GM21825 (cell line): ENCODE measurements around the gene EEFSEC.

Source experiments
- ATAC-seq: cut with Tn5 transposase; IDR thresholded peaks from one replicate; pipeline ENCODE4 v1.9.1; 2021; ENCODE audit warnings: mild to moderate bottlenecking, moderate library complexity; ENCODE audit not compliant: unreplicated experiment

EEFSEC gene

DNA sequence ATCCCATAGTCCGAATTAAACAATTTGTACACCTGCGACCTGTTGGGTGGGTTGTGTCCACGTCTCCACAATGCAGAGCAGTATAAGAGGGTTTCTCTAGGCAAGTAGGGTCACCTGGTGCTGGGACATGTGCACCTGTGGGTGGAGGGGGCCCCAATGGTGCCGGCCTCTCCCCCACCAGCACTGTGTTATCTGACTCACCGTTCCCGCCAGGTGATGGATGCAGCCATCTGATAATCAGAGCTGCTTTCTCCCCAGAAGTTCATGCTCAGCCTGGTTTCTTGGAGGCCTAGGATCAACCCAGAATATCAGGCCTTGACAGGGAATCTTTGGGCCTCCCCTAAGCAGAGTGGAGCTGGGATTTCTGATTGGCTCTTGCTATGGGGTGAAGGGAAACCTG is 227.4 kb downstream of the EEFSEC start:
- ATAC-seq = no peak

DNA sequence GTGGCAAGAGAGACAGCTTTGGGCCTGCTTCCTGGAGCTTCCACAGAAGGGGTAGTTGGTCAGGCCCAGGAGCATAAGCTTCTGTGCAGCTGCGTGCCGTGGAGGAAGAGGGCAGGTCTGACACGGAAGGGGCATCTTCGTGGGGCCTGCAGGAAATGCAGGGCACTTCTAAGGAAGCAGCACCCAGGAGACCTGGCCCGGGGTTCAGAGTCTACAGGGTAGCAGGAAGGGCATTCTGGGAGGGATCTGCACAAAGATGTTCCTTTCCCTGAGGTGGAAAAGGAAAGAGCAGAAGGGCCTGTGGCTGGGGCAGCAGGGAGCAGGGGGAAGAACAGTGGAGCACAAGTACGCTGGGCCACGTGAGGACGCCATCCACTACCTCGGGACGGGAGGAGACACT is 228.3 kb downstream of the EEFSEC start:
- ATAC-seq = no peak

DNA sequence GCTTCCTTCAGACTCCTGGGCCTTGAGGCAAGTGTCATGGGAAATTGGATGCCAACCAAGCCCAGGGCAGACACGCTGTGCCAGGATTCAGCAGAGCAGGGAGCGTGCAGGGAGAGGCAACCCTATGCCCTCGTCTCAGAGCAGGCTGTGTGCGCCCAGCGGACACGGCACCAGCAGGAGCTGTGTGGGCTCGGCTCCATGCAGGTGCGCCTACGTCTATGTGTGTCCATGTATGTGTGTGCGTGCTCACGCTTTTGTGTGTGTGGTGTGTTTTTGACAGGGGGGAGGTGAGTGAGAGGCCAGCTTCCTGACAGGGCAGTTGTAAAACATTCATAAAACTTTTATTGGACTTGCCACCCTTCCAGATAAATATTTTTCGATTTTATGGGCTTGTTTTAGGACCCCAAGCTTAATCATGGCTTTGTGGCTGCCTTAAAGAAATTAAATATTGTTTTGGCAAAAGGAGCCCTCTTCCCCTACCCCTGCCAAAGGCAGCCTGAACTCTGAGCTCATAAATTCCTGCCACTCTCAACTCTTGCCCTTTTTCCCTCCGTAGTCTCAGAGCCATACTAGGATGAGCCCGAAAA is 229.0 kb downstream of the EEFSEC start:
- ATAC-seq = no peak

DNA sequence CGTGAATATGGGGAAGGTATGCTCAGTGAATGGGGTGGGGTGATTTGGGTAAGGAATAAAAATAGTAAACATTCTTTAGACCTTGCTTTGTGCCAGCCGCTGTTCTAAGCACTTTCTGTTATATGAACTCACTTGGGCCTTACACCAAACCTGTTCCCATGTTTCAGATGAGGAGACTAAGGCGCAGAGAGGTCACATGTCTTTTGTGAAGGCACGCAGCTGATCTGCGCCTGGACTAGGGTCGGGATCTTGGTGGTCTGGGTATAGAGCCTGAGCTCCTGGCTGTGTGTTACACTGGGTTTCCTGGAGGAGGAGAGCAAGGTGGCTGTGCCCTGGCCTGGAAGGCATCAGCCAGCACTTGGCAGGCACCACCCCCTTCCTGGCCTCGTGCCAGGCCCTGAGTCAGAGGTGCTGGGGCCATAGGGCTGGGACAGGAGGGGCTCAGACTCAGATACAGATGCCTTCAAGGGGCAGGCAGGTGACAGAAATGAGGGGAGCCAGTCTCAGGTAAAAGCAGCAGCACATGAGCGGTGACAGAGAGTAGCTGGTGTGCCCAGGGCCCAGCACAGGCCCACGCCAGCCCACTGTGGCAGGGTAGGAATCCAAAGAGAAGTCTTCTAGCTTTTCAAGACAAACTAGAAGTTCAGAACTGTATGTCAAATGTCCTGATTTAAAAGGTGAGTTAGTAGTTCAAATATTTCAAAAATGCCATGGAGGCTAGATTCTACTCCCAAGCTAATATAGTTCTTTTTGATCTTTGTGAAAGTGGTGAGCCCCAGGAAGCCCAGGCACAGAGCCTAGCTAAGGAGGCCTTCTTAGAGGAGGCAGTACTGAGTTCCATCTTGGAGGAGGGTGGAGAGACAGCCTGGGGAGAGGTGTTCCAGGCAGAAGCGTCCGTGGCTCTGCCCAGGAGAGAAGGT is 230.3 kb downstream of the EEFSEC start:
- no peak for ATAC-seq

DNA sequence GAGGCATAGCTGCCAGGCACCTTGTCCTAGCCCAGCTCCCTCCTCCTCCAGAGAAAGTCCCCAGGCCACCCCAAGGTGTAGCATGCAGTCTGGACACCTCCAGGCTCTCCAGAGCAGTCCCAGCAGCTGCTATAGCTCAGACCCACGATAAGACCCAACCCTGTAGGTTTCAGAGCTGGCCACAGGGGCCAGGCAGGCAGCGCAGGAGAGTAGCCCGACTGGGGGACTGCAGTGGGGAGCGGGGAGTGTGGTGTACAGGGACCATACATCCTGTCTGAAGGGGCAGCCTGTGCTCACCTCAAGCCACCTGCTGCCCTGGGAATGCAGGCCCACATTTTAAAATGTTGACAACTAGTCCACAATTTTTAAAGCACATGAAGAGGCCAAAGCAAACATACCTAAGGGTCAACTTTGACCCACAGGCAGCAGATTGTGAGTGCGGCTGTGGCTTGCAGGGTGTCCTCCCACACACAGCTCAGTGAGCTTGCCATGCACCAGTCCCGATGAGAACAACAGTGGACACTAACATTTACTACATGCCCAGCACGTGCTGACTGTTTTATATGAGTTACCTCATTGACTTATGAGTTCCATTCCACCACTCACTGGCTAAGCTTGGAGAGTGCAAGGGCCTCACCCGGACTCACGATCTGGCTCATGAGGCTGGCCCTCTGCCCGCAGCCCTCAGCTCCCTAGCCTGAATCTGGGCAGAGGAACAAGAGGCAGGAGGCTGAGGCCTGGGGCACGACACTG is 232.0 kb downstream of the EEFSEC start:
- ATAC-seq = no peak

DNA sequence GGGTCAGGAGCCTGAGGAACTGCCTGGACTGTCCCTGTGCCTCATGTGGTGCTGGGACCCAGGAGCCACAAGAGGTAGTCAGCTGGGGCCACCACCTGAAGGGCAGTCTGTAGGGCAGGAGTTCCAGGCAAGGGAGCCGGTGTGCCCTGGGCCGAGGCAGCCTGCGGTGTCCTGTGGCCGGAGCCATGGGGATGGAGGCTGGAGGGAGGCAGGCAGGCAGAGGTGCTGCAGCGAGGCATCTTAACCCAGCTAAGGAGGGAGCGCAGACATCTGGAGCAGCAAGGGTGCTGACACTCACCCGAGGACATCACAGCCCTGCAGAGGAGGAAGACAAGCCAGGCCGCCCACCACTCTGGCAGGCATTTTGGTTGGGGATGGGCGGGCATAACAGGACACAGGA is 235.7 kb downstream of the EEFSEC start:
- ATAC-seq = no peak

DNA sequence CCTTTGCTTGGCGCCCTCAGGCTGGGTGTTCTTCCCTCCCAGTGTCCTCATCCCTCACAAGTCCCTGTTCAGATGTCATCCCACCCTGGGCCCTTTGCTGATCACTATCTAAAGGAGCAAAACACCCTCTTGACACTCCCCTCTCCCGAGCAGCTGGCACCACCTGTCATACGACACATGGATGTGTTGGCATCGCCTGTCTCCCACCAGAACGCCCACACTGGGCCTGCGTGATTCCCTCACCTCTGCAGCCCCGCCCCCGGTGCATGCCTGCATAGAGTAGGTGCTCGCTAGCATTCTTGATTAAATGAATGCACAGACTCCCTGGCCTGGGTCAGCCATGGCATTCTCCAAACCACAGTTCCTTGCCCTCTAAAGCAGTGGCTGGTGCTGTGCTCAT is 237.6 kb downstream of the EEFSEC start:
- no peak for ATAC-seq

DNA sequence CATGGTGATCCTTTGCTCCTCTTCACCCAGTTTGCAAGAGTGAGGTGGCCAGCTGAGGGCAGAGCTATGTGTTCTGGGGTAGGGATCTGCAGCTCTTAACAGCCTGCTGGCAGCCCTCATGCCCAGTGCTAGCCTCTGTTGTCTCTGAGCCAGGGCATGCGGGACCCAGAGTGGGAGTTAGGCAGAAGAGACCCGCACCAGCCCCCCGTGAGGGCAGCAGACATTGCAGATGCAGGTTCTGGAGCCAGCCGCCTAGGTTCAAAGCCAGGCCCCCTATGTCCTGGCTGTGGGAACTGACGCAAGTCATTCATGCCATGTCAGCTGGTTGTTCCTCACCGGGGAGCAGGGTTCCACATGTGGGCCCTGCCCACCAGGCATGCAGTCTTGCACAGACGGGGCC is 238.7 kb downstream of the EEFSEC start:
- ATAC-seq = no peak

DNA sequence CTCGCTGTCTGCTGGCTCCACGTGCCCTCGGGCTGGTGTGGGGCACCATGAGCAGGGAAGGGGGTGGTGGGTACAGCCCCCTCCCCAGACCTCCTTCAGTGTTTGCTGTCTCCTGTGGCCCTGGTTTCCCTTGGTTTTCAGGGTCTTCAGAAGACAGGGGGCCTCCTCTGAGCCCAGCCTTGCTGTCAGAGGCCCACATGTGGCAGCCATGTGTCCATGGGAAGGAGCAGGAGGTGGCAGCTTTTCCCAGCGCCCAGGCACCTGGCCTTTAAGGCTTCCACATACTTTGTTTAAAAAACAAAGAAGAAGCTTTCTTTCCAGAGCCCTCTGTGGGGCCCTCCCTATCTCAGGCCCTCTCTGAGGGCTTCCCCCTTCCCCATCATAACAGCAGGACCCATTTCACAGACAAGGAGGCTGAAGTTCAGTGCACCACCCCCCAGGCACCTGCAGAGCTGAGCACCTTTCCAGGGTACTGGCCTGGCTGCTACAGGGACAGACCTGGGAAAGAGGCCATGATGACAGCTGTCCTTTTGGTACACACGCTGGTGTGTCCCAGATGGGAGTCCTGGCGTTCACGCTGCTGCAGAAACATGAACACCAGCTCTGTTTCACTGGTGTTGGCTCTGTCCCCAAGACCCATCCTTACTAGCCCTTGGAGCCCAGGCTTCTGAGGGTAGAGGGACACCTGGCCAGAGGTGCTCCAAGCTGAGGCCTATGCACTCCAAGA is 239.7 kb downstream of the EEFSEC start:
- no peak for ATAC-seq

DNA sequence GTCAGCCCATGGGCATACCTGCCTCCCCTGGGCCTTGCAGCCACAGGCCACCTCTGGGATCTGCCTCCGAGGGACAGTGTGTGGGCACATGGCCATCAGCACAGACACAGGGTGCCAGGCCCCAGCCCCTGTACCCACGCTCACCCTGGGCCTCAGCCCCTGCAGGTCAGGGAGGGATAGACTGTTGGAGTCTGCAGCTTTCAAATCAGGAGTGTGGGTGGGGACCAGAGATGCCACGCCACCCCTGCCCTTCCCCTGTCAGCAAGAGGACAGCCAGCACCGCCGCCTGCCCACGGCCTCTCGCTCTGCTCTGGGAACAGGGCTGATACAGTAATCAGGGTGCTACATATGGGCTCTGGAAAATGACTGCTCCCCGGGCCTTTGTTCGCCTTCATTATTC is 240.8 kb downstream of the EEFSEC start:
- no peak for ATAC-seq

DNA sequence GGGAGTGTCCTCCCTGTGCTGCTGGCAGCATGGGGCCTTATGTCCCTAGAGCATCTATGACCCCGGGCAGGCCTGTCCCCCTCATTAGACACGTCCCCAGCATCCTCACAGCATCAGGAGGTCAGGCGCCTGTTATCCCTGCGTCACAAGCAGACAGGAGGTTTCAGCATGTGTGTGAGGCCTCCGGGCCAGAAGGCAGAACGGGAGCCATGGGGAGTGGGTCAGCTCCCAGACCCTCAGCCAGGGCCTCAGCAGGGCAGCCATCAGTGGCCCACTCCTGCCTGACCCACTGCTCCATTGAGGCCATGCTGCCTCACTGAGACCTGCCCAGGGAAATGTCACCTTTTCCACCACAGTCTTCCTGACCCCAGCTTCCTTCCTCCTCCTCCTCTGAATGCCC is 241.8 kb downstream of the EEFSEC start:
- ATAC-seq = no peak

DNA sequence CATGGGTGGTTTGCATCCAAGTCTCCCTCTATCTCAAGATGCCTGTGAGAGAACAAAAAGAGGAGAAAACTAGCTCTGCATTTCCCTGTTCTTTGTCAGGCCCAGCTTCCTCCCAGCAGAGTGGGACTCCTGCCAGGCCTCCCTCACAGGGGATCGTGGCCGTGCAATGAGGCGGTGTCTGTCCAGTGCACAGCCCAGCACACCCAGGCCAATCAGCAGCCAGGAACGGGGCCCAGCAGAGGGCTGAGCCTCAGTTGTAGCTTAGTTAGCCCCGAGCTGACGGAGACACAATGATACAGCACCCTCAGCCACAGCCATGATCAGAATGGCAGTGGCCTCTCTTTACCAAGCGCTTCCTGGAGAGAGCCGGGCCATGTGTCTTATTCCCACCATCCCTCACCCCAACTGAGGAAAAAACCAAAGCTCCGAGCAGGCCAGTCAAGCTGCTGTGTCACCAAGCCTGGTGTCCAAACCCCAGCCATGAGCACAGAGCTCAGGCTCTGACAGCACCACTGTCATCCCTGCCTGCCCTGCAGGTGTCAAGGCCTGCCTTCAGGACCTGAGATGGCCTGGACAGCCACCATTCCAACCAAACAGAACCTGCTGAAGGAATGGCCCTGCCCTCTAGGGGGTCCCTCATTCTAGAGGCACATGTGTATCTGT is 242.3 kb downstream of the EEFSEC start:
- ATAC-seq = no peak

DNA sequence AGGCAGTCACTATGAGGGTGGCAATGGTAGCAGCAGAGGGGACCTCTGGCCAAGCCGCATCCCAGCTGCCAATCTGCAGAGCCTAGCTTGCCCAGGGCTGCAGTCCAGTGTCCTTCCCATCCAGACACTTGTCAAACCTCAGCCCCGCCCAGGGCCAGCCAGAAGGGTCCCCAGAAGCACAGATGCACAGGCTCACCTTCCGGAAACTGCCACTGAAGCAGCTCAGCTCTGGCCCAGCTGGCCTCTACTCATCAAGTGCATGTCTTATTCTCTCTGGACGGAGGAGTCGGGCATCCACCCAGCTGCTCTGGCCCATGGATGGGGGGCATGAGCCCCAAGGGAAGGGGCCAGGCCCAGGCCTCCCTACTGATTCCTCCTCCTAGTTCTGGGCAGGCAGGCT is 244.2 kb downstream of the EEFSEC start:
- ATAC-seq = no peak

DNA sequence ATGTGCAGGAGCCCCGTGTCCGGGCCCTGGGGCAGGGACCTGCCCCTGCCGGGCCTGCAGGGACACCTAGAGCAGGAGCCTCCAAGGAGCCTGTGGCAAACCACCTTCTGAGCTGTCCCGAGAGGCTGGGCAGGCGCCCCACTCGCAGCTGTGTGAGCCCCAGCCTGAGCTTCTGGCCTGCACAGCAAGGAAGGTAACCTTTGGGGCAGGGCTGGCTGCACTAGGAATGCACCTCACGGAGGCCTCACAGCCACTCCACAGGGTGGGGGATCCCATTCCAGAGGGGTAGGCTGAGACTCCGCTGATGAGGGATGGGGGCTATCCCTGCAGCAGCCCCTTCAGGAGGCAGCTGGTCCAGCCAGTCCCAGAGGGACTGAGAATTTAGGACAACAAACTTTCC is 245.3 kb downstream of the EEFSEC start:
- ATAC-seq = no peak

DNA sequence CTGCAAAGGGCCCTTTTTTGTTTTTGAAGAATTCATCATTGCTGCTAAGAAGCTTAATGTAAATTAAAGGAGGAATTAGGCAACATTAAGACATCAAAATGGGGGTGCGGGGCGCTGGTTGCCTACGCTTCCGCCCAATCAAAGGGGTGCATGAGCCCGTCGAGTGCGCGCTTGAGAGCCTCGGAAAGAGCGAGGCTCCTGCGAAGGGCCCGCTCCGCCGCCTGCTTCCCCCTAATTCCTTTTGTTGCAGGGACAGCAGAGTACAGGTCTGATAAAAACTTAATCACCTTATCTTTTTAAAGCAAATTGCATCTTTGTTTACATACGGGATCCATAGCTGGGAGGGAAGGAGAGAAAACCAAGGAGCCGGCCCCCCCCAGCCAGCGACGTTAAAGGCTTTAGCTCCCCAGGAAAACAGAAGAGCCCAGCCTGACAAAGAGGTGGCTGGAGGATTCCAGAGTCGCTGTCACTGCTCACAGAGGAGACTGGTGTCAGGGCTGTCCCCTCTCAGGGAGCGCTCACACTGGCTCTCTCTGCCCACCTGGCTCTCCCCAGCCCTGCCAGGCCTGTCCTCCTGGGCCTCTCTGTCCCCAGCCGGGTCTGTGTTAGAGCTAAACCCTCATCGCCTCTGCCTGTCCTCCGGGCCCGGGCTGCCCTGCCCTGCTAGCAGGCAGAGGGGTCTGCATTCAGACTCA is 246.1 kb downstream of the EEFSEC start:
- no peak for ATAC-seq

DNA sequence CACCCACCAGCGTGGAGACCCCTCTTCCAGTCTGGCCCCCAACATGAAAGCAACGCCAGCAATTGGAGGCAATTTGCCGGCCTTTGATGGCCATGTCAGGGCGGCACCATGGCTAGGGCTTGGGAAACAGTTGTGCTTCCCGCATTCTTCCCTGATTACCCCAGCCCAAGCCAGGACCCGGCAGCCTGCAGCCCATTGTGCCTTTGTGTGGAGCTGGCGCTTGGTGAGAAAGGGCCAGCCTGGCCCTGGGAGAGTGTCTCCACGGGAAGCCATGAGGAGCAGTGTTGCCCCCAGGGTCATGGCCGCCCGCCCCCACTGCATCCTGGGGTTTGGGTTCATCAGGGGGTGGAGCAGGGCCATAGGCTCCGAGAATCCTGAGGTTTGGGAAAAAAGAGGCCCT is 247.4 kb downstream of the EEFSEC start:
- no peak for ATAC-seq

DNA sequence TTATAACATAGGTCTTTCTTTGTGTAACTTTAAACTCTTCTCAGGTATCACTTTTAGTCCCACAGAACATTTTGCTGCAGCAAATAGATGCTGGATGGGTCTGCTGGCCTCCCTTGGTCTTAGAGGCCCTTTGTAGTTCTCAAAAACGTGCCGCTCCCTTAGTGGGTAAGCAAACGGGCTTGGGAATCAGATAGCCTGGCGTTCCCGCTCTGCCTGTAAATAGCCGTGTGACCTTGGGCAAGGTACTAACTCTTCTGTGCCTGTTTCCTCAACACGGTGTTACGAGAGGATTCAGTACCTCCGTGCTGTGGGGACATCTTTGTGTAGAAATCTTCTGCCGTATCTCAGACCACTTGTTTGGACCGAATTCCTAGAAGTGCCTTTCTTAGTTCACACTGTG is 249.0 kb downstream of the EEFSEC start:
- ATAC-seq = no peak

DNA sequence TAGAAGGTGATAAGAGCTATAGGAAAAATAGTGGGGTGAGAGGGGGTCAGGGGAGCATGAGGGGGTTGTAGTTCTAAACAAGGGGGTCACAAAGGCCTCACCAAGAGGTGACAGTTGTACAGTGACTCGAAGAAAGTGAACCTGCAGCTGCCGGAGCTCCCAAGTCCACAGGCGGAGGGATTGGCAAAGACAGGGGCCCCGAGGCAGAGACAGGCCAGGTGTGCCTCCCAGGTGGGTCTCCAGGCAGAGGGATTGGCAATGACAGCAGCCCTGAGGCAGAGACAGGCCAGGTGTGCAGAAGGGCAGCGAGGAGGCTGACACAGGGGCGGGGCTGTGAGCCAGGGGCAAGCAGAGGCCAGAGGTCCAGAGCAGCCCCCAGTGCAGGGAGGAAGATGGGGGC is 249.7 kb downstream of the EEFSEC start:
- ATAC-seq = no peak

DNA sequence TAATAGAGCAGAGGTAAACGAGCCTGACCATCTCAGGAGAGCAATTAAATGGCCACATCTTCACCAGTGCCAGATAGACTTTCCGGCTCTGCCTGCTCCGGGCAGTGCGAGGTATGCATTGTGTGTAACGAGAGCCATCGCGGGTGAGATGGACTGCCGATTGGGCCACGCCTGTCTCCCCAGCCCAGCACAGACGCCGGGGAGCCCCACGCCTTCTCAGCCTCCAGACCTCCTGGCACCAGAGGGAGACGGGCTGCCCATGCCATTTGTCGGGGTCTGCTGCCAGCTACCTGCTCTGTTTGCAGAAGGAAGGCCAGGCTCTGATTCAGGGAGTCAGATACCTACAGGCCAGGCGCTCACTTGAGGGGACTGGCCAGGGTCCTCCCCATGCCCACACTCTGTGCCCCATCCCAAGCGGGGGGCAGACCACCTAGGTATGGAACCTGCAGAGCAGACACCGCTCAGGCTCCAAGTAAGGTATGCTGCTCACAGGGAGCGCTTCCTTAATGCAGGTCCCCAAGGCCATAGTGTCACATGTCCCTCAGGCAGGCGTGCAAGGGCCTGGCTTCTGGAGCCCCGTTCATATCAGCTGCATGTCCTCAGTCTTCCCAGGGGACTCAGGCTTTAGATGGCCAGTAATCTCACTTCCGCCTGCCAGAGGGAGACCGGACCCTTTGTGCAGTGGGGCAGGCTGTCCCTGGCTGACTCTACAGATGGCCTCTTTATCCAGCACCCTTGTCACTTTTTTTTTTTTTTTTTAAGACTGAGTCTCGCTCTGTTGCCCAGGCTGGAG is 251.2 kb downstream of the EEFSEC start:
- no peak for ATAC-seq
